ENCODE results near the gene MACC1. TPM values are rescaled to one million over a fixed set of nuclear protein-coding genes. Genes with fewer than 3 reads are reported as not detected.

MACC1 gene
- total RNA-seq, 1 donor from 2014 or later, result 0.13 TPM

DNA sequence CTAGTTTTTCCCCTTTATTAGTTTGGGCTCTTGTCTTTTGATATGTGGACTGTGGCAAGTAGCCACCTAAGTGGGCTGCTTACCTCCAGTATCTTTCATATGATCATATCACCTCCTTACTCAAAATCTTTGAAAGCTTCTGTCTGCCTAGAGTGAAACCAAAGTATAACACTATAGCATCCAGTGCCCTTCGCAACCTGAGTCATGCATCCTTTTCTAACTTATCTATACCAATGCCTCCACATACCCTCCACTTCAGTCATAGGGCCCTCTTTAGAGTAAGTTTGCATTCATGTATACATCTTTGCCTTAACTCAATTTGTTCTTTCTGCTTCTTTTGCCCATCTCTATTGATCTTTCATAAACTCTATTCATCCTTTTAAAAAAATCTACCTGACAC lies 15.7 kb upstream of the MACC1 start:
- DNase-seq (ENCODE audit: low spot score), result no peak
- intact Hi-C loops (cut with DNase I), result no loop called here

GRCh38 chr7:20229646-20230500 lies 12.7 kb upstream of the MACC1 start:
- DNase-seq (ENCODE audit: low spot score), result no peak
- intact Hi-C loops (cut with DNase I), result no loop called here

- intact Hi-C loops (cut with DNase I), result no loop called here
- no peak for DNase-seq (ENCODE audit: low spot score)
These were observed 11.9 kb upstream of the MACC1 start for GRCh38 chr7:20229081-20229480.

DNA sequence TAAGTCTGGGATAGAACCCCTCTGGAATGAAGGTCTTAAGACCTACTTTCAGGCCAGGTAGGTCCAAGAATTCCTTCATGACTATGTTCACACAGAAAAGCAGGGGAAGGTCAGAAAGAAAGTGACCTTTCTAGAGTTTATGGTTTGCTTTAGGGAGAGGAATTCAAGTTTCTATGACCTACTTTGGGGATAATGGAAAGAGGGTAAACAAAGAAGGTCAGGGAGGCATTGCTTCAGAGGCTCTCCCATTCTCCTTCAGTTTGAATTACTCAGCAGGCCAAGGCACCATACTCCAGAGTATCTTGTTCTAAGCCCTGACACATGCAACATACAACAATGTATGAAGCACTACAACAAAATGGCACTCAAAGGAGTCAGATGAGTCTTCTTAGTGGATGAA lies 11.5 kb upstream of the MACC1 start:
- intact Hi-C loops (cut with DNase I), result no loop called here

GRCh38 chr7:20227291-20227795 lies 10.2 kb upstream of the MACC1 start:
- DNase-seq (ENCODE audit: low spot score), result no peak
- intact Hi-C loops (cut with DNase I), result no loop called here

More for the DNA sequence above, 11.5 kb upstream of the MACC1 start:
- no peak for DNase-seq (ENCODE audit: low spot score)

GRCh38 chr7:20226860-20227259 lies 9.7 kb upstream of the MACC1 start:
- no peak for DNase-seq (ENCODE audit: low spot score)
- intact Hi-C loops (cut with DNase I), result no loop called here

GRCh38 chr7:20225384-20225783 lies 8.2 kb upstream of the MACC1 start:
- DNase-seq (ENCODE audit: low spot score), result no peak
- intact Hi-C loops (cut with DNase I), result no loop called here

GRCh38 chr7:20224025-20224424 lies 6.8 kb upstream of the MACC1 start:
- DNase-seq (ENCODE audit: low spot score), result no peak
- intact Hi-C loops (cut with DNase I), result no loop called here

DNA sequence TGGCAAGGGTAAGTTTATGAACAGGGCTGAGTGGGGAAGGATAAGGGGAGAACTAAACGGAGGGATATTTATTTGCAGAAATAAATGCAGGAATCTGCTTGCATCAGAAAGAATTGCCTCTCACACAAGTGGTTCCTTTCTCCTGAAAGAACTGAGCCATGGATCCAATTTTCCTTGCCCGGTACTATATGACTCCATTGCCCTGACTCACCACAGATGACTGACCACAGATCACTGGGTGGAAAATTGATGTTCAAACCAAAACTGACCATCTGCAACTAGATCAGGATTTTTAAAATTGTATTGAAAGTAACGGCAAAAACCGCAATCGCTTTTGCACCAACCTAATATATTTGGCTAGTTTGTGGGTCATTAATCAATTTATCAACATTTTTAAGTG lies 6.2 kb upstream of the MACC1 start:
- DNase-seq (ENCODE audit: low spot score), result no peak
- intact Hi-C loops (cut with DNase I), result no loop called here

GRCh38 chr7:20222219-20222828 lies 5.1 kb upstream of the MACC1 start:
- no peak for DNase-seq (ENCODE audit: low spot score)
- intact Hi-C loops (cut with DNase I), result no loop called here

DNA sequence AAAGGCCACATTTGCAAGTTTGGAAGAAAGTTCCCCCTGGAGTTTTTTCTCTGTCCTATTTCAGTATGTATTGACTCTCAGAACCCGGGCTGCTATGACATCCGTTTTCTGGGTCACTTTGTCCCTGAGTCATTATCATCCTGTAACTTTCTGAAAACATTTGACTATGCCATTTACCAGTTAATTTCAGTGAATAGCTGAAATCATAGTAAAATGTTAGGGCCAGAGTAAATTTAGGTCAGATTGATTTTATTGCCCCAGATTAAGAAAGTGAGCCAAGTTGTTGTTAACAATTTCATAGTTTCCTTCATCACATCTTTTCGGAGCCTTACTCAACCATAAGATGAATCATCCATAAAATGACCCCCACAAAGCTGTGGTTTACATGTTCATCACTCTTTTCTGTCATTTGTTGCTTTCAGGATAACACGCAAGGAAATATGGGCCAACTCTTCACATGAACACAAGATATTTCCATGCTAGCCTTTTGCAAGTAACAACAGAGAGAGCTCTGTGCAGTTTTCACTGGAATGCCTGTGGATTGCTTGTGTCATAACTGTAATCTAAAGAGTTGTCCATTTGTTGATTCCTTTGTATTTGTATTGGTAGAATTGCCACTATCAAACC lies 3.9 kb upstream of the MACC1 start:
- DNase-seq (ENCODE audit: low spot score), result no peak
- intact Hi-C loops (cut with DNase I), result no loop called here

DNA sequence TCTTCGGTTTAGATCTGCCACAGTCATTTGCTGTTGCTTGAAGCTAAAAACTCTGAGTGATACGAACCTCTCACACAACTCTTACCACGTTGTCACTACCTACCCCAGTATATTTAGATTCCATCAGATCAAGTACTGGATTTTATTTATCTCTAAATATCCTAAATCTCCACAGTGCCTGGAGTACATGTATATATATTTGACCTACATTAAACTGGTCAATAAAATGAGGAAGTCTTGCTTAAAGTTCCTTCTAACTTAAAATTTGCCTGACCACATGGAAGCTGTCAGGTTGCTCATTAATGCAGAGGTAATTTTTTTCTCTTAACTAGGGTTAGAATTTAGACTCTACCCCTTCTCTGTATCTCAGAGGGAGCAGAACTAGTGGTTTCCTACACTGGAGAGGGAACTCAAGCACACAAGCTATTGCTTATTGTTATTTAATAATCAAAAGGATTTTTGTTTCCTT lies 3.1 kb upstream of the MACC1 start:
- no peak for DNase-seq (ENCODE audit: low spot score)
- intact Hi-C loops (cut with DNase I), result no loop called here

- peak; percentile 87 for DNase-seq (ENCODE audit: low spot score)
- intact Hi-C loops (cut with DNase I), result no loop called here
These were observed 2.5 kb upstream of the MACC1 start for GRCh38 chr7:20219446-20220292.

DNA sequence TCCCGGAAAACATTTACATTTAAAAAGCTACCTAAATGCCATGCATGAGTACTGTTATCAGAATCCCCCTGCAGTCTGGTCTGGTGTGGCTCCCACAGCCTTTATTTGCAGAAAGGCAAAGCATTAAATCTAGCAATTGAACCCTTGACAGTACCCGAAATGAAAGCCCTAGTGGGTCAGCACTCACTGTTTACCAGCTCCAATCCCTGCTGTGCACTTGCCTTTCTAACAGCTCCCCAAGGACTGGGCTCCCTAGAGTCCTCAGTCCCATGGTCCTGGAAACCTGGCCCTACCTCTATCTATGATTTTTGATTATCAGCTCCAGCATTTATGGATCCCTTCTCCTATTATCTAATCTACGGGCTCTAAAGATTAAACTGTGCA lies 1.9 kb upstream of the MACC1 start:
- intact Hi-C loops (cut with DNase I), result no loop called here
- DNase-seq (ENCODE audit: low spot score), result no peak

DNA sequence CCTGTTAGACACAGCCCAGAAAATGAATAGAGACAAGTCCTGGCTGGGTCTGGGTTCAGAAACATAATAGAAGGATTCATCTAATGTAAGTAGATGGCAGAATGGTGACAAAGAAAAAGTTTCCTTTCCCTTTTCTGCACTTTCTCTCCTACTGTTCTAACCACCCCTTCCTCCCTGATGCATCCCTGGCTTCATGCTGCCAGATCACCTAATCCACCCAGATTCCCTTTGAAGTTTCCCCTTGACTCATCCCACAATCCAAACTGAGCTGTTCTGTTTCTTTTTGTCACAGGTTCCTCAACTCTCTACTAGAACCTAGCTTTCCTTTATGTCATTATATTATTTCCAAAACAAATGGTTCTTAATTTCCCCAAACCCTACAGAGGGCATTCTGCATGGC lies 1.1 kb upstream of the MACC1 start:
- no peak for DNase-seq (ENCODE audit: low spot score)
- intact Hi-C loops (cut with DNase I), result no loop called here

- DNase-seq (ENCODE audit: low spot score), result no peak
- intact Hi-C loops (cut with DNase I), result no loop called here
These were observed 663 bp downstream of the MACC1 start for GRCh38 chr7:20216406-20217036.

- DNase-seq (ENCODE audit: low spot score), result no peak
- intact Hi-C loops (cut with DNase I), result no loop called here
These were observed 2.1 kb downstream of the MACC1 start for GRCh38 chr7:20214921-20215669.

DNA sequence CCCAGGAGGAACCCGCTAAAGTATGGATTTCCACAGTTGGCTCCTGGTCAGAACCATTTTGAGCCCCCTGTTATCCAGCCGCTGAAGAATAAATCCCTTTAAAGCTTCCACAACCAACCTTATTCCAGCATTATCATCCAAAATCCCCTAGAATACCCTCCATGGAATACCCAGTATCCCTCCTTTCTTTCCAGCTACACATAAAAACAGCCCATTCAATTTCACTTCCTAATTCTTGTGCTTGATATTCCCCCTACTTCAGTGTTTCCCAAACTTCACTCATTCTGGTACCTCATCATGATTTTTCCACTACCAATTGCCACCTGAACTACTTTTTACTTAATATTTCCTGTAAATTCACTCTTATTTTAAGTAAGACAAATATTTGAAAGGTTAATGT lies 3.1 kb downstream of the MACC1 start:
- DNase-seq (ENCODE audit: low spot score), result no peak
- intact Hi-C loops (cut with DNase I), result no loop called here

DNA sequence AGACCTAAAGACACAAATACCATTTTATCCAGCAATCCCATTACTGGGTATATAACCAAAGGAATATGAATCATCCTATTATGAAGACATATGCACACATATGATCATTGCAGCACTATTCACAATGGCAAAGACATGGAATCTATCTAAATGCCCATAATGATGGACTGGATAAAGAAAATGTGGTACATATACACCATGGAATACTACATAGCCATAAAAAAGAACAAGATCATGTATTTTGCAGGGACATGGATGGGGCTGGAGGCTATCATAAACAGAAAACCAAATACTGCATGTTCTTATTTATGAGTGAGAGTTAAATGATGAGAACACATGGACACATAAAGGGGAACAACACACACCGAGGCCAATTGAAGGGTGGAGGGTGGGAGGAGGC lies 3.8 kb downstream of the MACC1 start:
- DNase-seq (ENCODE audit: low spot score), result no peak
- intact Hi-C loops (cut with DNase I), result no loop called here
